Sigmoid colon (tissue), 7 donors: ENCODE results near the gene AGXT. TPM values are rescaled to one million over a fixed set of nuclear protein-coding genes. Genes with fewer than 3 reads are reported as not detected.

Experiments
- DNase-seq: peaks from one replicate; pipeline ENCODE4 v3.0.0-alpha.2; 2019
- H3K27ac ChIP-seq, 4 donors: fragments of 200-600 bp; sonication (generic); one replicate each; pipeline ENCODE4 v1.5.1; 2016 to 2019; ENCODE audit warnings: mild to moderate bottlenecking in 1 of 4
- H3K27me3 ChIP-seq, 3 donors: fragments of 200-600 bp; sonication (generic); one replicate each; pipeline ENCODE4 v1.5.1; 2019; ENCODE audit warnings: mild to moderate bottlenecking in 1 of 3
- H3K36me3 ChIP-seq, 4 donors: fragments of 200-600 bp; sonication (generic); one replicate each; pipeline ENCODE4 v1.5.1; 2016 to 2019
- H3K4me1 ChIP-seq, 4 donors: fragments of 200-600 bp; sonication (generic); one replicate each; pipeline ENCODE4 v1.5.1; 2017 to 2019
- H3K4me3 ChIP-seq, 4 donors: fragments of 200-600 bp; sonication (generic); one replicate each; pipeline ENCODE4 v1.5.1; 2017 to 2019; ENCODE audit warnings: mild to moderate bottlenecking in 2 of 4, moderate library complexity in 1 of 4
- H3K9me3 ChIP-seq, 4 donors: fragments of 200-600 bp in 3 of 4; sonication (generic) in 3 of 4; one replicate each; pipeline versions ENCODE4 v1.5.1 to v1.6.1; 2013 to 2019
- EP300 ChIP-seq, 4 donors: sonication (generic); formaldehyde crosslinking; IDR thresholded peaks; one replicate each; pipeline ENCODE4 v1.6.1; 2017; ENCODE audit warnings: antibody characterized with exemption in 4 of 4
- POLR2A ChIP-seq, 2 donors: fragments of 450-650 bp; IDR thresholded peaks; one replicate each; pipeline ENCODE4 v1.6.1; 2016; ENCODE audit warnings: antibody characterized with exemption in 2 of 2, mild to moderate bottlenecking in 2 of 2, moderate library complexity in 2 of 2
- POLR2AphosphoS5 ChIP-seq, 4 donors: sonication (generic); formaldehyde crosslinking; IDR thresholded peaks; one replicate each; pipeline ENCODE4 v1.6.1; 2017; ENCODE audit warnings: antibody characterized with exemption in 4 of 4
- WGBS, 2 donors: extraction: QIAGEN DNeasy Blood & Tissue Kit; methylation state at CpG; one replicate each; pipeline ENCODE4 v1.1.7; 2013; 5-methylcytosine and 5-hydroxymethylcytosine counted together
- intact Hi-C: fragments of 100-400 bp; cut with DNase I; formaldehyde crosslinking; loops from one replicate; pipeline ENCODE4 v1.15.1; 2023
- polyA plus RNA-seq, 3 donors: library from polyadenylated mRNA; stranded (reverse); fragments of 200-250 nt; gene quantifications; one replicate each; pipeline ENCODE4 v1.2.3, GENCODE V29; 2013
- total RNA-seq, 4 donors: library from RNA; depleted of rRNA; stranded (reverse); fragments of >200 nt; gene quantifications; one replicate each; pipeline ENCODE4 v1.1.0, GENCODE V29; 2016
- TF ChIP-seq, protein P1 (sequence below), 4 experiments: fragments of 450-650 bp in 3 of 4; fragments of 200-600 bp in 1 of 4; IDR thresholded peaks; one replicate each; pipeline ENCODE4 v1.5.1; 2016 to 2019; ENCODE audit warnings: antibody characterized with exemption in 4 of 4, mild to moderate bottlenecking in 3 of 4, moderate library complexity in 2 of 4
- donor health status: healthy with polysubstance abuse.
- donor health status: Bipolar disorder and iron deficiency.
- donor health status: healthy.

The AGXT gene
- total and polyA plus RNA-seq, 7 donors, result 0.60 to 2.4 (median 1.6) TPM; not detected in 4

DNA sequence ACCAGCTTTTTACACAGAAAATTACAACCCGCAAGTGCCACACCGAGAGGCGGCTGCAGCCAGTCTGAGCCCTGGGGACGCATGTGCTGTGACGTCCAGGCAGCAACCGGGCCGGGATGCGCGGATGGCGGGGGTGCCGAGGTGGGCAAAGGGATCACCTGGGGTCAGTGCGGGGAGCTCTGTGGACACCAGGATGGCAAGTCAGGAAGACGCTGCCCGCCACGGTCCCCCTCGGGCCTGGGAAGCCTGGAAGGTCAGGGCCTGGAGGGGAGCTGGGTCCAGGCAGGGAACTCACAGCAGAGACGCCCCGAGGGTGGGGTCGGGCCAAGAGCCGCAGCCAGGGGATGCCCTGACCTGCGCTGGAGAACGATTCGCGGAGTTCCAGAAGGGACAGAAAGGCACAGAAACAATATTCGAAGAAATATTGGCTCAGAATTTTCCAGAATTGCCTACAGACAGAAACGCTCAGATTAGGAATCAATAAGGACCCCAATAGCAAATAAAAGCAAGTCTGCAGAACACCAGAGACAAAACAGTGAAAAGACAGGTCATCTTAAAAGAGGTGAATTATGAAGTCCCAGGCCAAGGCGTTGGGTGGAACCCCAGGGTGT is 36.9 kb upstream of the AGXT start:
- H3K4me1 ChIP-seq, result peaks cover 0 to 16% (median 13%) of the 10 kb centered on the region in 4 donors
- no peak for TF ChIP-seq POLR2A (IDR thresholded peaks at IDR 0.05)
- TF ChIP-seq, protein P1, sequence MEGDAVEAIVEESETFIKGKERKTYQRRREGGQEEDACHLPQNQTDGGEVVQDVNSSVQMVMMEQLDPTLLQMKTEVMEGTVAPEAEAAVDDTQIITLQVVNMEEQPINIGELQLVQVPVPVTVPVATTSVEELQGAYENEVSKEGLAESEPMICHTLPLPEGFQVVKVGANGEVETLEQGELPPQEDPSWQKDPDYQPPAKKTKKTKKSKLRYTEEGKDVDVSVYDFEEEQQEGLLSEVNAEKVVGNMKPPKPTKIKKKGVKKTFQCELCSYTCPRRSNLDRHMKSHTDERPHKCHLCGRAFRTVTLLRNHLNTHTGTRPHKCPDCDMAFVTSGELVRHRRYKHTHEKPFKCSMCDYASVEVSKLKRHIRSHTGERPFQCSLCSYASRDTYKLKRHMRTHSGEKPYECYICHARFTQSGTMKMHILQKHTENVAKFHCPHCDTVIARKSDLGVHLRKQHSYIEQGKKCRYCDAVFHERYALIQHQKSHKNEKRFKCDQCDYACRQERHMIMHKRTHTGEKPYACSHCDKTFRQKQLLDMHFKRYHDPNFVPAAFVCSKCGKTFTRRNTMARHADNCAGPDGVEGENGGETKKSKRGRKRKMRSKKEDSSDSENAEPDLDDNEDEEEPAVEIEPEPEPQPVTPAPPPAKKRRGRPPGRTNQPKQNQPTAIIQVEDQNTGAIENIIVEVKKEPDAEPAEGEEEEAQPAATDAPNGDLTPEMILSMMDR (IDR thresholded peaks at IDR 0.05), result no peak
- no peak for TF ChIP-seq POLR2AphosphoS5 (IDR thresholded peaks at IDR 0.05)
- no peak for TF ChIP-seq EP300 (IDR thresholded peaks at IDR 0.05)
- H3K27me3 ChIP-seq, result peaks cover 0 to 34% (median 22%) of the 10 kb centered on the region in 3 donors
- H3K9me3 ChIP-seq, result no peaks in the 10 kb centered on the region
- 10 to 13% methylated on average over 27 of the region's 27 CpGs for whole genome bisulfite sequencing, 2 donors
- intact Hi-C loops, result loop anchor here (10.0 kb wide), 1 partner anchor 267 kb away; the partner anchor contains the start of genes DUSP28 and RNPEPL1
- H3K36me3 ChIP-seq, result no peaks in the 10 kb centered on the region
- H3K4me3 ChIP-seq, result peak overlapping the region in 3 of 4 donors; percentile 16 to 41 (median 37)
- H3K27ac ChIP-seq, result no peak overlapping the region
- no peak for DNase-seq

DNA sequence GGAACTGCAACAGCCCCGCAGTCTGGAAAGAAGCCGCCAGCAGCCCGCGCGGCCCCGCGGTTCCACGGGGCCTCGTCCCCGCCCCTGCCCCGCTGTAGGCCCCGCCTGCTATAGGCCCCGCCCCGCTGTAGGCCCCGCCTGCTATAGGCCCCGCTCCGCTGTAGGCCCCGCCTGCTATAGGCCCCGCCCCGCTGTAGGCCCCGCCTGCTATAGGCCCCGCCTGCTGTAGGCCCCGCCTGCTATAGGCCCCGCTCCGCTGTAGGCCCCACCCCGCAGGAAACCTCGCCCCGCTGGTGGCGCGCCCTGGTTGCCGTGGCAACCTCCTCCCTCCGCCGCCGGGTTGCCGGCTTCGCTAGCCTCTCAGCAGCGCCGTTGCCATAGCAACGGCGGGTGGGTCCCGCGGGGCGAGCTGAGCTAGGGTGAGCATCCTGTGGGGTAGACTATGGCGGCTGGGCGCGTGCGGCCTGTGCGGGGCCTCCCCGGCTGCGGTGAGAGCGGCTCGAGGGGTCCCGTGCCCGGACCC is 36.4 kb upstream of the AGXT start:
- Histone ChIP-seq H3K4me3 (peak overlapping the region in 3 of 4 donors; percentile 16 to 41 (median 37)), H3K27ac (peak overlapping the region in 1 of 4 donors; percentile 37), H3K4me1 (peaks cover 0 to 20% (median 13%) of the 10 kb centered on the region in 4 donors), H3K27me3 (peaks cover 0 to 29% (median 17%) of the 10 kb centered on the region in 3 donors), H3K9me3 (no peaks in the 10 kb centered on the region), H3K36me3 (no peaks in the 10 kb centered on the region)
- 2 to 5% methylated on average over 54 of the region's 54 CpGs for WGBS, 2 donors
- intact Hi-C loops, result loop anchor here (10.0 kb wide), 1 partner anchor 267 kb away; the partner anchor contains the start of genes DUSP28 and RNPEPL1
- TF ChIP-seq, protein P1 (IDR thresholded peaks at IDR 0.05), result no peak
- TF ChIP-seq POLR2AphosphoS5 (IDR thresholded peaks at IDR 0.05), result no peak
- no peak for TF ChIP-seq EP300 (IDR thresholded peaks at IDR 0.05)
- no peak for TF ChIP-seq POLR2A (IDR thresholded peaks at IDR 0.05)
- peak; percentile 95 for DNase-seq

DNA sequence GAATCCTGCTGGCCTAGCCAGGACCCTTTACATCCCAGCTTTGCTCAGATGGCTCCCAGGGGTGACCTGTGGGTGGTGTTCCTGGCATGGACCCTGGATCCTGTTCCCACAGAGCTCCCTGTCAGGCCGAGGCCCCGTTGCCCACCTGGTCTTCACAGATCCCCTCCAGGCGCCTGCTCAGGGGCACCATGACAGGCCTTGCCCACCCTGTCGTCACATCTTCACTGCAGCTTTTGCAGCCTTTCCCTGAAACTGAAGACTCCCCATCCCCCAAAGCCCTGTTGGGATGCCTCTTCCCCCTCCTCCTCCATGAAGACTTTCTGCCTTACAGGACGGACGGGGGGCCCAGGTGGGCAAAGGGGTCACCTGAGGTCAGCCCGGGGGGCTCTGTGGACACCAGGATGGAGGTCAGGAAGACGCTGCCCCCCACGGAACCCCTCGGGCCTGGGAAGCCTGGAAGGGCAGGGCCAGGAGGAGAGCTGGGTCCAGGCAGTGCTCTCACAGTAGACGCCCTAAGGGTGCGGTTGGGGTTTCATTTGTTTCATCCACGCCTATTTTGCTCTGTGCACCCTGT is 35.6 kb upstream of the AGXT start:
- peaks cover 0 to 20% (median 13%) of the 10 kb centered on the region in 4 donors for H3K4me1 ChIP-seq
- peaks cover 0 to 21% (median 16%) of the 10 kb centered on the region in 3 donors for H3K27me3 ChIP-seq
- H3K27ac ChIP-seq, result peak overlapping the region in 1 of 4 donors; percentile 37
- H3K36me3 ChIP-seq, result no peaks in the 10 kb centered on the region
- peak; percentile 65 for DNase-seq
- 49 to 72% methylated on average over 13 of the region's 13 CpGs for WGBS, 2 donors
- TF ChIP-seq POLR2A (IDR thresholded peaks at IDR 0.05) (no peak), POLR2AphosphoS5 (IDR thresholded peaks at IDR 0.05) (no peak), EP300 (IDR thresholded peaks at IDR 0.05) (no peak)
- TF ChIP-seq, protein P1 (IDR thresholded peaks at IDR 0.05), result no peak
- intact Hi-C loops, result loop anchor here (10.0 kb wide), 1 partner anchor 268 kb away; the partner anchor contains the start of genes DUSP28 and RNPEPL1
- H3K9me3 ChIP-seq, result no peaks in the 10 kb centered on the region
- H3K4me3 ChIP-seq, result no peak overlapping the region

DNA sequence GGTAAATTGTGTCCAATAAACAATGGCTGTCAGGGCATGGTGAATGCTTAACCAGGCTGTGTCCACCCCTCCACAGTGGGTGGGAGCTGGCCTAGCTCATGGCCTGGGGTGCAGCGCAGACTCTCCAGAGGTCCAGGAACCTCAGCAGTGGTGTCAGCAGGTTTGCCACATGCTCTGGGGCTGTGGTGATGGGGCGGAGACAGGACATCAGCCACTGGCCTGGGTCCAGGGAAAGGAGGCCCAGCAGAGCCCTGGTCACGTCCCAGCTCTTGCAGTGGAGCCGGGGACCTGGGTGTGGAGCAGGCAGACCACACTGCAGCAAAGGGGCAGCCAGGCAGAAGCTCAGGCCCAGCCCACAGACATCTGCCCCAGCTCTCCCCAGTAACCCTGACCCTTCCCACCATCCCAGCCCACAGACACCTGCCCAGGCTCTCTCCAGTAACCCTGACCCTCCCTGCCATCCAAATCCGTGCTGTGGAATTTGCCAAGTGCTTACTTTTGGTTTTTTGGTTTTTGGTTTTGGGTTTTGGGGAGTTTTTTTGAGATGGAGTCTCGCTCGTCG is 34.8 kb upstream of the AGXT start:
- Histone ChIP-seq H3K27ac (no peak overlapping the region), H3K27me3 (peaks cover 0 to 13% (median 10%) of the 10 kb centered on the region in 3 donors), H3K4me3 (no peak overlapping the region), H3K36me3 (no peaks in the 10 kb centered on the region), H3K4me1 (peaks cover 0 to 20% (median 13%) of the 10 kb centered on the region in 4 donors), H3K9me3 (no peaks in the 10 kb centered on the region)
- no peak for DNase-seq
- intact Hi-C loops, result loop anchor here (10.0 kb wide), 1 partner anchor 269 kb away; the partner anchor contains the start of genes DUSP28 and RNPEPL1
- TF ChIP-seq POLR2AphosphoS5 (IDR thresholded peaks at IDR 0.05), result no peak
- no peak for TF ChIP-seq EP300 (IDR thresholded peaks at IDR 0.05)
- TF ChIP-seq POLR2A (IDR thresholded peaks at IDR 0.05), result no peak
- TF ChIP-seq, protein P1 (IDR thresholded peaks at IDR 0.05), result no peak
- WGBS, 2 donors, result 56 to 82% methylated on average over 8 of the region's 8 CpGs
